K562 (cell line): ENCODE results near the gene FXYD3. TPM values are rescaled to one million over a fixed set of nuclear protein-coding genes. Genes with fewer than 3 reads are reported as not detected.

Source experiments
- ATAC-seq: fragments of 200-7000 bp; cut with Tn5 transposase; 3 replicates; pipeline ENCODE4 v1.9.1; 2020; ENCODE audit warnings: moderate library complexity
- BruUV-seq: library from RNA; stranded (reverse); fragments of 400-500 nt; replicated peaks from 2 replicates; lab custom pipeline; 2021; lab: Mats Ljungman, UMichigan
- CTCF ChIA-PET: fragments of 300-600 bp; formaldehyde crosslinking; extraction: SDS; loops from one replicate; lab custom pipeline; 2021; ENCODE audit warnings: low intra/inter-chr PET ratio; lab: Yijun Ruan, JAX
- POLR2A ChIA-PET: fragments of 300-600, 350-650 bp; sonication (Branson Sonifier 250); formaldehyde crosslinking; extraction: SDS; loops from one replicate; lab custom pipeline; 2021; ENCODE audit warnings: antibody characterized with exemption, inconsistent platforms; lab: Yijun Ruan, JAX
- DNase-seq, 4 experiments: peaks; one replicate each; pipeline versions ENCODE4 v3.0.0 to v3.0.0-alpha.2; 2011 to 2018; ENCODE audit warnings: low spot score in 3 of 4, mixed read lengths in 3 of 4; ENCODE audit errors: extremely low read depth in 1 of 4
- FAIRE-seq: peaks from 2 replicates; lab custom pipeline; 2011; peaks lifted over from hg19 to GRCh38; lab: Jason Lieb, UNC
- H2AFZ ChIP-seq: 2 replicates; pipeline ENCODE4 v1.6.0; 2011; ENCODE audit warnings: low read depth, low read length, control low read depth, inconsistent platforms
- H3K27ac ChIP-seq: fragments of 200-600 bp; 3 replicates; pipeline ENCODE4 v1.8.0; 2011; ENCODE audit warnings: low read depth, mild to moderate bottlenecking, control low read depth, inconsistent platforms, low read length, moderate library complexity, mixed read lengths; ENCODE audit errors: extremely low read depth
- H3K27me3 ChIP-seq, 2 experiments: fragments of 300-600 bp in 1 of 2; 2 replicates in 1 of 2; 3 replicates in 1 of 2; pipeline versions ENCODE4 v1.6.0 to v1.8.0; 2011; ENCODE audit warnings: inconsistent platforms in 2 of 2, low read length in 2 of 2, mild to moderate bottlenecking in 1 of 2, mixed read lengths in 1 of 2, moderate library complexity in 1 of 2; ENCODE audit not compliant: control insufficient read depth in 2 of 2, insufficient read depth in 2 of 2
- H3K36me3 ChIP-seq: fragments of 300-600 bp; 3 replicates; pipeline ENCODE4 v1.8.0; 2011; ENCODE audit warnings: mild to moderate bottlenecking, low read length, inconsistent platforms; ENCODE audit not compliant: control insufficient read depth, insufficient read depth
- H3K4me1 ChIP-seq, 2 experiments: fragments of 200-600 bp in 1 of 2; replicated peaks in 1 of 2; 2 replicates in 1 of 2; 3 replicates in 1 of 2; pipeline versions ENCODE4 v1.5.1 to v1.8.0; 2011; ENCODE audit warnings: inconsistent platforms in 2 of 2, low read length in 2 of 2, mild to moderate bottlenecking in 1 of 2, mixed read lengths in 1 of 2, moderate library complexity in 1 of 2; ENCODE audit not compliant: control insufficient read depth in 2 of 2, insufficient read depth in 2 of 2
- H3K4me2 ChIP-seq: 2 replicates; pipeline ENCODE4 v1.6.1; 2011; ENCODE audit warnings: low read length, control low read depth, inconsistent platforms, mixed read lengths; ENCODE audit not compliant: insufficient read depth
- H3K4me3 ChIP-seq: fragments of 200-600 bp; sonication (generic), shearing (Covaris generic); 2 replicates; pipeline ENCODE4 v1.5.1; 2016; ENCODE audit warnings: control low read depth, inconsistent platforms
- H3K79me2 ChIP-seq: fragments of 200-600 bp; 3 replicates; pipeline ENCODE4 v1.8.0; 2011; ENCODE audit warnings: low read length, inconsistent platforms; ENCODE audit not compliant: control insufficient read depth, insufficient read depth
- H3K9ac ChIP-seq, 2 experiments: 2 replicates each; pipeline versions ENCODE4 v1.6.0 to v1.6.1; 2011; ENCODE audit warnings: low read depth in 2 of 2, low read length in 2 of 2, control low read depth in 1 of 2, inconsistent platforms in 1 of 2, mild to moderate bottlenecking in 1 of 2, mixed read lengths in 1 of 2; ENCODE audit not compliant: insufficient read depth in 1 of 2
- H3K9me1 ChIP-seq: one replicate; pipeline ENCODE4 v1.6.0; 2011; ENCODE audit warnings: inconsistent platforms, mild to moderate bottlenecking, low read length, moderate library complexity; ENCODE audit not compliant: control insufficient read depth, insufficient read depth
- H3K9me3 ChIP-seq: replicated peaks from 2 replicates; pipeline ENCODE4 v1.5.1; 2011; ENCODE audit warnings: low read depth, low read length, inconsistent platforms; ENCODE audit not compliant: control insufficient read depth, insufficient read depth
- H4K20me1 ChIP-seq: replicated peaks from 2 replicates; pipeline ENCODE4 v1.6.1; 2011; ENCODE audit warnings: low read length, inconsistent platforms, mixed read lengths; ENCODE audit not compliant: control insufficient read depth, insufficient read depth
- HOXB6 ChIP-seq: fragments of 250-450 bp; sonication (Bioruptor Pico); IDR thresholded peaks from 2 replicates; pipeline ENCODE4 v1.5.1; 2022; ENCODE audit warnings: mild to moderate bottlenecking, borderline replicate concordance
- MEF2A ChIP-seq: IDR thresholded peaks from 2 replicates; pipeline ENCODE4 v1.6.1; 2011; ENCODE audit warnings: low read depth, mild to moderate bottlenecking, low read length, moderate library complexity; ENCODE audit not compliant: control insufficient read depth
- POLR3G ChIP-seq: IDR thresholded peaks from 2 replicates; pipeline ENCODE4 v1.6.1; 2011; ENCODE audit not compliant: insufficient read length, insufficient replicate concordance; ENCODE audit errors: extremely low read depth
- PRMT5 ChIP-seq: sonication (generic); formaldehyde crosslinking; IDR thresholded peaks from 2 replicates; pipeline ENCODE4 v1.5.0; 2020; ENCODE audit warnings: missing genetic modification reagents
- SREBF1 ChIP-seq: fragments of 150-350 bp; IDR thresholded peaks from 2 replicates; pipeline ENCODE4 v1.6.1; 2014; ENCODE audit warnings: antibody characterized with exemption, low read depth, low read length, borderline replicate concordance
- ZNF444 ChIP-seq: fragments of 250-450 bp; sonication (Bioruptor Pico); IDR thresholded peaks from 2 replicates; pipeline ENCODE4 v1.4.0; 2020; ENCODE audit warnings: mild to moderate bottlenecking, moderate library complexity
- ZNF586 ChIP-seq: fragments of 450-650 bp; formaldehyde crosslinking; conservative IDR thresholded peaks from 2 replicates; pipeline ENCODE4 v1.4.0; 2020; ENCODE audit warnings: mild to moderate bottlenecking, moderate library complexity
- ZSCAN29 ChIP-seq: fragments of 450-650 bp; IDR thresholded peaks from 2 replicates; pipeline ENCODE4 v1.6.1; 2017
- WGBS: fragments of 100-300 bp; shearing (Covaris generic); methylation state at CpG from one replicate; pipeline ENCODE4 v1.1.6; 2016; ENCODE audit warnings: low coverage, mixed read lengths; ENCODE audit not compliant: insufficient coverage; ENCODE audit errors: missing lambda C conversion rate; 5-methylcytosine and 5-hydroxymethylcytosine counted together
- in situ Hi-C: fragments of 300-500 bp; cut with MboI; formaldehyde crosslinking; loops from 4 replicates; pipeline ENCODE4 v1.15.0; 2018; ENCODE audit warnings: inconsistent platforms, mixed read lengths
- intact Hi-C: fragments of 100-400 bp; cut with micrococcal nuclease; formaldehyde crosslinking; loops from 2 replicates; pipeline ENCODE4 v1.14.2; 2022
- polyA plus RNA-seq, 8 experiments: library from polyadenylated mRNA; depleted of rRNA in 4 of 8; stranded (reverse) in 5 of 8; unstranded in 3 of 8; fragments of >200 nt; fragmentation: Nextera tagmentation in 2 of 8; fragmentation: Illumina TruSeq in 1 of 8; extraction: Ambion mirVana in 2 of 8; extraction: Trizol in 1 of 8; gene quantifications; 2 replicates each; pipeline versions ENCODE4 v1.2.1 to v1.2.3, GENCODE V29; 2011 to 2014; ENCODE audit warnings: inconsistent platforms in 1 of 8, missing spikeins in 1 of 8
- total RNA-seq, 7 experiments: library from RNA; depleted of rRNA in 6 of 7; stranded (reverse); fragments of >200 nt in 6 of 7; fragmentation: Illumina TruSeq in 2 of 7; extraction: Trizol in 2 of 7; gene quantifications; 2 replicates each; pipeline versions ENCODE4 v1.2.1 to v1.2.3, GENCODE V29; 2011 to 2021; ENCODE audit warnings: low replicate concordance in 1 of 7
- TF ChIP-seq, protein P1 (sequence below): IDR thresholded peaks from 3 replicates; pipeline ENCODE4 v1.6.1; 2011; ENCODE audit warnings: borderline replicate concordance, mild to moderate bottlenecking; ENCODE audit not compliant: insufficient read length, insufficient read depth
- TF ChIP-seq, protein P2 (sequence below): fragments of 250-450 bp; sonication (Bioruptor Pico); IDR thresholded peaks from 2 replicates; pipeline ENCODE4 v1.4.0; 2020

The FXYD3 gene
- total and polyA plus RNA-seq, 9 of the 15 experiments (the other 6 are each of a cell fraction or from before 2014, with no cell fraction given): 0.24 TPM; not detected in 8

GRCh38 chr19:35074426-35075201, 41.0 kb upstream of the FXYD3 start:
- no peaks in the 10 kb centered on the region for H3K9me1 ChIP-seq
- H3K27me3 ChIP-seq: peaks cover 32 to 61% of the 10 kb centered on the region in 2 experiments; a peak in 4 of 5 replicates
- no peak overlapping the region for H2AFZ ChIP-seq
- WGBS: 6% methylated on average over 15 of the region's 21 CpGs
- no peak overlapping the region for H3K4me2 ChIP-seq
- no peaks in the 10 kb centered on the region for H3K79me2 ChIP-seq
- ATAC-seq: peak; percentile 57
- no peaks in the 10 kb centered on the region for H4K20me1 ChIP-seq
- intact Hi-C loops (no loop called here), in situ Hi-C loops (no loop called here)
- no peak for FAIRE-seq
- H3K9me3 ChIP-seq: peaks cover 5% of the 10 kb centered on the region; the same call in 1 of the 2 replicates
- H3K9ac ChIP-seq: peak overlapping the region in 1 of 2 experiments; percentile 35; a peak in 1 of 4 replicates
- CTCF ChIA-PET: no interaction called here
- BruUV-seq: no TSS peak
- no peak for TF ChIP-seq ZNF586 (CRISPR knock-in tag)
- TF ChIP-seq ZSCAN29: no peak
- no peak for TF ChIP-seq PRMT5
- no peak for TF ChIP-seq MEF2A
- TF ChIP-seq, protein P1, sequence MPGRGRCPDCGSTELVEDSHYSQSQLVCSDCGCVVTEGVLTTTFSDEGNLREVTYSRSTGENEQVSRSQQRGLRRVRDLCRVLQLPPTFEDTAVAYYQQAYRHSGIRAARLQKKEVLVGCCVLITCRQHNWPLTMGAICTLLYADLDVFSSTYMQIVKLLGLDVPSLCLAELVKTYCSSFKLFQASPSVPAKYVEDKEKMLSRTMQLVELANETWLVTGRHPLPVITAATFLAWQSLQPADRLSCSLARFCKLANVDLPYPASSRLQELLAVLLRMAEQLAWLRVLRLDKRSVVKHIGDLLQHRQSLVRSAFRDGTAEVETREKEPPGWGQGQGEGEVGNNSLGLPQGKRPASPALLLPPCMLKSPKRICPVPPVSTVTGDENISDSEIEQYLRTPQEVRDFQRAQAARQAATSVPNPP: no peak
- TF ChIP-seq, protein P2, sequence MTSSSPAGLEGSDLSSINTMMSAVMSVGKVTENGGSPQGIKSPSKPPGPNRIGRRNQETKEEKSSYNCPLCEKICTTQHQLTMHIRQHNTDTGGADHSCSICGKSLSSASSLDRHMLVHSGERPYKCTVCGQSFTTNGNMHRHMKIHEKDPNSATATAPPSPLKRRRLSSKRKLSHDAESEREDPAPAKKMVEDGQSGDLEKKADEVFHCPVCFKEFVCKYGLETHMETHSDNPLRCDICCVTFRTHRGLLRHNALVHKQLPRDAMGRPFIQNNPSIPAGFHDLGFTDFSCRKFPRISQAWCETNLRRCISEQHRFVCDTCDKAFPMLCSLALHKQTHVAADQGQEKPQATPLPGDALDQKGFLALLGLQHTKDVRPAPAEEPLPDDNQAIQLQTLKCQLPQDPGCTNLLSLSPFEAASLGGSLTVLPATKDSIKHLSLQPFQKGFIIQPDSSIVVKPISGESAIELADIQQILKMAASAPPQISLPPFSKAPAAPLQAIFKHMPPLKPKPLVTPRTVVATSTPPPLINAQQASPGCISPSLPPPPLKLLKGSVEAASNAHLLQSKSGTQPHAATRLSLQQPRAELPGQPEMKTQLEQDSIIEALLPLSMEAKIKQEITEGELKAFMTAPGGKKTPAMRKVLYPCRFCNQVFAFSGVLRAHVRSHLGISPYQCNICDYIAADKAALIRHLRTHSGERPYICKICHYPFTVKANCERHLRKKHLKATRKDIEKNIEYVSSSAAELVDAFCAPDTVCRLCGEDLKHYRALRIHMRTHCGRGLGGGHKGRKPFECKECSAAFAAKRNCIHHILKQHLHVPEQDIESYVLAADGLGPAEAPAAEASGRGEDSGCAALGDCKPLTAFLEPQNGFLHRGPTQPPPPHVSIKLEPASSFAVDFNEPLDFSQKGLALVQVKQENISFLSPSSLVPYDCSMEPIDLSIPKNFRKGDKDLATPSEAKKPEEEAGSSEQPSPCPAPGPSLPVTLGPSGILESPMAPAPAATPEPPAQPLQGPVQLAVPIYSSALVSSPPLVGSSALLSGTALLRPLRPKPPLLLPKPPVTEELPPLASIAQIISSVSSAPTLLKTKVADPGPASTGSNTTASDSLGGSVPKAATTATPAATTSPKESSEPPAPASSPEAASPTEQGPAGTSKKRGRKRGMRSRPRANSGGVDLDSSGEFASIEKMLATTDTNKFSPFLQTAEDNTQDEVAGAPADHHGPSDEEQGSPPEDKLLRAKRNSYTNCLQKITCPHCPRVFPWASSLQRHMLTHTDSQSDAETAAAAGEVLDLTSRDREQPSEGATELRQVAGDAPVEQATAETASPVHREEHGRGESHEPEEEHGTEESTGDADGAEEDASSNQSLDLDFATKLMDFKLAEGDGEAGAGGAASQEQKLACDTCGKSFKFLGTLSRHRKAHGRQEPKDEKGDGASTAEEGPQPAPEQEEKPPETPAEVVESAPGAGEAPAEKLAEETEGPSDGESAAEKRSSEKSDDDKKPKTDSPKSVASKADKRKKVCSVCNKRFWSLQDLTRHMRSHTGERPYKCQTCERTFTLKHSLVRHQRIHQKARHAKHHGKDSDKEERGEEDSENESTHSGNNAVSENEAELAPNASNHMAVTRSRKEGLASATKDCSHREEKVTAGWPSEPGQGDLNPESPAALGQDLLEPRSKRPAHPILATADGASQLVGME: no peak
- TF ChIP-seq POLR3G: no peak
- no peak for TF ChIP-seq SREBF1
- no peak for TF ChIP-seq ZNF444
- no peak for TF ChIP-seq HOXB6 (CRISPR knock-in tag)
- H3K36me3 ChIP-seq: no peaks in the 10 kb centered on the region
- H3K27ac ChIP-seq: no peak overlapping the region
- DNase-seq: no peak
- H3K4me1 ChIP-seq: peaks cover 0 to 26% of the 10 kb centered on the region in 2 experiments; a peak in 2 of 5 replicates
- H3K4me3 ChIP-seq: no peak overlapping the region
- POLR2A ChIA-PET: interaction anchor here (0.7 kb wide), 1 partner anchor 17 kb away, joined by 3 read pairs; no protein-coding TSS in a partner anchor
